Hepatocyte (in vitro differentiated cells): ENCODE measurements around the gene SLC16A9. TPM values are rescaled to one million over a fixed set of nuclear protein-coding genes. Genes with fewer than 3 reads are reported as not detected.

ENCODE experiments used
- DNase-seq: peaks from one replicate; pipeline ENCODE4 v3.0.0-alpha.2; 2016; ENCODE audit warnings: low spot score
- H2AFZ ChIP-seq: fragments of 200-600 bp; sonication (generic); 2 replicates; pipeline ENCODE4 v1.6.0; 2016; ENCODE audit warnings: antibody characterized with exemption, mild to moderate bottlenecking
- H3K27ac ChIP-seq: fragments of 200-600 bp; sonication (generic); 2 replicates; pipeline ENCODE4 v1.5.1; 2016; ENCODE audit warnings: mild to moderate bottlenecking
- H3K27me3 ChIP-seq: fragments of 200-600 bp; sonication (generic); 2 replicates; pipeline ENCODE4 v1.6.1; 2016
- H3K36me3 ChIP-seq: fragments of 200-600 bp; sonication (generic); replicated peaks from 2 replicates; pipeline ENCODE4 v1.5.1; 2016; ENCODE audit warnings: low read depth; ENCODE audit not compliant: insufficient read depth
- H3K4me1 ChIP-seq: fragments of 200-600 bp; sonication (generic); 2 replicates; pipeline ENCODE4 v1.5.1; 2016; ENCODE audit warnings: mild to moderate bottlenecking, moderate library complexity; ENCODE audit not compliant: insufficient read depth
- H3K4me2 ChIP-seq: fragments of 200-600 bp; sonication (generic); 2 replicates; pipeline ENCODE4 v1.6.0; 2016
- H3K4me3 ChIP-seq: fragments of 200-600 bp; sonication (generic); 2 replicates; pipeline ENCODE4 v1.5.1; 2016; ENCODE audit warnings: mild to moderate bottlenecking
- H3K79me2 ChIP-seq: fragments of 200-600 bp; sonication (generic); 2 replicates; pipeline ENCODE4 v1.6.0; 2017; ENCODE audit warnings: mild to moderate bottlenecking
- H3K9me2 ChIP-seq: fragments of 200-600 bp; sonication (generic); replicated peaks from 2 replicates; pipeline ENCODE4 v1.6.0; 2017; ENCODE audit warnings: mild to moderate bottlenecking; ENCODE audit not compliant: insufficient read depth
- H3K9me3 ChIP-seq: fragments of 200-600 bp; sonication (generic); 2 replicates; pipeline ENCODE4 v1.5.1; 2016; ENCODE audit warnings: low read depth, mild to moderate bottlenecking
- H4K20me1 ChIP-seq: fragments of 200-600 bp; sonication (generic); 2 replicates; pipeline ENCODE4 v1.6.0; 2016; ENCODE audit warnings: mild to moderate bottlenecking; ENCODE audit not compliant: insufficient read depth, poor library complexity, severe bottlenecking
- CTCF ChIP-seq: fragments of 200-600 bp; sonication (generic); IDR thresholded peaks from 2 replicates; pipeline ENCODE4 v1.5.1; 2016; ENCODE audit warnings: antibody characterized with exemption, mild to moderate bottlenecking; ENCODE audit not compliant: poor library complexity
- EZH2 ChIP-seq: fragments of 200-600 bp; sonication (generic); IDR thresholded peaks from 2 replicates; pipeline ENCODE4 v1.6.1; 2016; ENCODE audit warnings: antibody characterized with exemption, mild to moderate bottlenecking, borderline replicate concordance
- EZH2phosphoT487 ChIP-seq: fragments of 200-600 bp; sonication (generic); IDR thresholded peaks from one replicate; pipeline ENCODE4 v1.6.1; 2018; ENCODE audit warnings: antibody characterized with exemption, mild to moderate bottlenecking, low read depth, moderate library complexity; ENCODE audit not compliant: unreplicated experiment, severe bottlenecking
- WGBS: methylation state at CpG from one replicate; pipeline ENCODE4 v1.1.6; 2016; ENCODE audit warnings: low lambda C conversion rate; ENCODE audit errors: missing lambda C conversion rate; 5-methylcytosine and 5-hydroxymethylcytosine counted together
- polyA plus RNA-seq: library from polyadenylated mRNA; unstranded; fragments of >200 nt; fragmentation: Nextera tagmentation; extraction: Ambion mirVana; gene quantifications from 2 replicates; pipeline ENCODE4 v1.2.1, GENCODE V29; 2016
- total RNA-seq: library from RNA; depleted of rRNA; stranded (reverse); fragments of >200 nt; gene quantifications from 2 replicates; pipeline ENCODE4 v1.2.3, GENCODE V29; 2014

Gene SLC16A9
- total and polyA plus RNA-seq, 2 experiments from 2014 or later, result 2.0 to 4.7 TPM

DNA sequence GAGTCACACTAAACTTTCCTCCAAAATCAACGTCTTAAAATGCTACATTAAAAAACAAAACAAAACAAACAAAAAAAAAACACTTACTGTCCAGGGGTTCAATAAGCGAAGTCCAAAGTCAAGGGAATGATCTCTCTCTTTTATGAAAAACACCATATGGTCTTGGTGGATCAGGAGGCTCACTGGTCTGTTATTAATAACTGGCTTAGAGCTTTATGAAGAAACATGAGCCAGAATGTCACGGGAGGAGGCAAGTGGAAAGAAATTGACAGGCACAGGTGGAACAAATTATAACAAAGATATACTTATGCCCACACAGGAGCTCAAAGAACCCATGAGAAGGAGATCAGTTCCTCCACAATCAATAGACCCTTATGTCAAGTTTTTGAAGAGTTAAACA is 43.6 kb upstream of the SLC16A9 start, which contains the start of gene MRLN:
Gene MRLN (minus strand): TSS at position 189 of the 400 bp plus-strand sequence.
- no peaks in the 10 kb centered on the region for H3K4me1 ChIP-seq
- no peak within 1 kb of the TSS for H3K27ac ChIP-seq
- no peaks in the 10 kb centered on the region for H3K36me3 ChIP-seq
- no peak within 1 kb of the TSS for H3K4me3 ChIP-seq
- no peaks in the 10 kb centered on the region for H3K27me3 ChIP-seq
- DNase-seq, result no peak
- H2AFZ ChIP-seq, result no peak within 1 kb of the TSS
- H3K9me3 ChIP-seq, result no peaks in the 10 kb centered on the region
- H3K4me2 ChIP-seq, result no peak within 1 kb of the TSS
- TF ChIP-seq EZH2phosphoT487, result no peak
- TF ChIP-seq CTCF, result no peak
- TF ChIP-seq EZH2, result no peak
- H4K20me1 ChIP-seq, result no peaks in the 10 kb centered on the region
- H3K9me2 ChIP-seq, result no peaks in the 10 kb centered on the region
- WGBS, result 66% methylated on average over 3 of the region's 3 CpGs
- no peaks in the 10 kb centered on the region for H3K79me2 ChIP-seq

- Histone ChIP-seq H3K4me2 (no peak overlapping the region), H3K27ac (no peak overlapping the region), H3K79me2 (no peaks in the 10 kb centered on the region), H3K36me3 (no peaks in the 10 kb centered on the region), H2AFZ (no peak overlapping the region), H3K9me3 (no peaks in the 10 kb centered on the region), H3K27me3 (no peaks in the 10 kb centered on the region), H3K9me2 (no peaks in the 10 kb centered on the region), H4K20me1 (no peaks in the 10 kb centered on the region), H3K4me3 (no peak overlapping the region), H3K4me1 (no peaks in the 10 kb centered on the region)
- no peak for DNase-seq
- WGBS, result 62% methylated on average over 2 of the region's 2 CpGs
- TF ChIP-seq EZH2phosphoT487, result no peak
Measured at GRCh38 chr10:59752278-59752940, 42.8 kb upstream of the SLC16A9 start.

DNA sequence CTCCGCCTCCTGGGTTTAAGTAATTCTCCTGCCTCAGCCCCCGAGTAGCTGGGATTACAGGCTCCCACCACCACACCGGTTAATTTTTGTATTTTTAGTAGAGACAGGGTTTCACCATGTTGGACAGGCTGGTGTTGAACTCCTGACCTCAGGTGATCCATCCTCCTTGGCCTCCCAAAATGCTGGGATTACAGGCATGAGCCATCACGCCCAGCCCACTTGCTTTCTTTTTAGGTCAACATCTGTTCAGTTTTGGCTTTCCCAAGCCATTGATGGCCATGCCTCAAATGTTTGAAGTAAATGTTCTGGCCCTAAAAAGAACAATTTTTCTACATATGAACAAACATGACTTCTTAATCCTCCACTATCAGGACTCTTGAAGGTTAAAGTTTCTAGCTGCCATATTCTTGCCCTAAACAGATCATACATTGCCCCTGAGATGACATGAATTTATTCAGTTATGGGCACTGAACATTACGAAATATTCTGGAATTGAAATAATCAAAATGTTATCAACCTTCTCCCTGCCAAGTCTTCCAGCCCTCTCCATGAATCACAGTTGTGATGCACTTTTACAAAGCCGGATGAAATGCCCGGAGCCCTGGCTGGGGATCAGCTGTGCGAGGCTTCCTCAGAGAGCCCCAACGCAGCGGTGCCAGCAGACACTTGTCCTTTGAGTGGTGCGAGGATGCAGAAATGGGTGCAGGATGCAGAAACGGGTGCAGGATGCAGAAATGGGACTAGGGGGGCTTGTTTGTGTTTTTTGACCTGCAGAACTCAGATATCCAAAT is 40.7 kb upstream of the SLC16A9 start:
- H3K79me2 ChIP-seq, result no peaks in the 10 kb centered on the region
- H4K20me1 ChIP-seq, result no peaks in the 10 kb centered on the region
- 81% methylated on average over 12 of the region's 12 CpGs for WGBS
- no peak overlapping the region for H2AFZ ChIP-seq
- no peak for TF ChIP-seq CTCF
- H3K27ac ChIP-seq, result no peak overlapping the region
- DNase-seq, result no peak
- H3K36me3 ChIP-seq, result no peaks in the 10 kb centered on the region
- H3K9me2 ChIP-seq, result no peaks in the 10 kb centered on the region
- no peak overlapping the region for H3K4me3 ChIP-seq
- H3K4me1 ChIP-seq, result no peaks in the 10 kb centered on the region
- no peak overlapping the region for H3K4me2 ChIP-seq
- no peaks in the 10 kb centered on the region for H3K9me3 ChIP-seq
- H3K27me3 ChIP-seq, result no peaks in the 10 kb centered on the region

- Histone ChIP-seq H3K9me2 (no peaks in the 10 kb centered on the region), H3K4me3 (no peak overlapping the region), H2AFZ (no peak overlapping the region), H3K27me3 (no peaks in the 10 kb centered on the region), H3K4me1 (no peaks in the 10 kb centered on the region), H3K4me2 (no peak overlapping the region), H3K79me2 (no peaks in the 10 kb centered on the region), H3K9me3 (no peaks in the 10 kb centered on the region), H3K27ac (peak overlapping the region; percentile 27), H4K20me1 (no peaks in the 10 kb centered on the region), H3K36me3 (no peaks in the 10 kb centered on the region)
- 47% methylated on average over 1 of the region's 1 CpG for WGBS
- TF ChIP-seq EZH2phosphoT487 (no peak), CTCF (no peak), EZH2 (no peak)
- peak; percentile 32 for DNase-seq
Measured at GRCh38 chr10:59748834-59749233, 39.2 kb upstream of the SLC16A9 start.
